GM21381 (cell line): ENCODE data around the gene TBC1D16.

ENCODE experiments used
- ATAC-seq: cut with Tn5 transposase; IDR thresholded peaks from one replicate; pipeline ENCODE4 v1.9.1; 2021; ENCODE audit warnings: mild to moderate bottlenecking, moderate library complexity; ENCODE audit not compliant: unreplicated experiment

Gene TBC1D16

GRCh38 chr17:80025796-80026195, 9.9 kb downstream of the TBC1D16 start:
- ATAC-seq = no peak

- ATAC-seq = no peak
These were observed 10.5 kb downstream of the TBC1D16 start for GRCh38 chr17:80025140-80025539.

GRCh38 chr17:80024206-80024972, 11.3 kb downstream of the TBC1D16 start:
- no peak for ATAC-seq

GRCh38 chr17:80023481-80024205, 12.0 kb downstream of the TBC1D16 start:
- ATAC-seq = no peak

- no peak for ATAC-seq
These were observed 14.1 kb downstream of the TBC1D16 start for GRCh38 chr17:80021600-80021999.

GRCh38 chr17:80018917-80019651, 16.6 kb downstream of the TBC1D16 start:
- ATAC-seq = no peak

GRCh38 chr17:80017226-80018010, 18.3 kb downstream of the TBC1D16 start:
- ATAC-seq = no peak

- no peak for ATAC-seq
These were observed 22.6 kb downstream of the TBC1D16 start for GRCh38 chr17:80012765-80013741.

GRCh38 chr17:80011989-80012555, 23.6 kb downstream of the TBC1D16 start:
- ATAC-seq = no peak

GRCh38 chr17:80010283-80010858, 25.3 kb downstream of the TBC1D16 start:
- no peak for ATAC-seq

GRCh38 chr17:80009391-80010282, 26.0 kb downstream of the TBC1D16 start:
- ATAC-seq = no peak

- no peak for ATAC-seq
These were observed 26.8 kb downstream of the TBC1D16 start for GRCh38 chr17:80008848-80009247.

- ATAC-seq = no peak
These were observed 27.3 kb downstream of the TBC1D16 start for GRCh38 chr17:80008383-80008840.

- no peak for ATAC-seq
These were observed 27.7 kb downstream of the TBC1D16 start for GRCh38 chr17:80007939-80008338.

GRCh38 chr17:80006811-80007752, 28.6 kb downstream of the TBC1D16 start:
- no peak for ATAC-seq

GRCh38 chr17:80006339-80006720, 29.3 kb downstream of the TBC1D16 start:
- ATAC-seq = no peak
